ENCODE results near the gene SLFN11.

The SLFN11 gene

GRCh38 chr17:35368081-35368830 is 5.2 kb downstream of the SLFN11 start:
- Histone ChIP-seq H4K8ac (ENCODE audit: low read depth, low read length) (no peak overlapping the region), H2BK12ac (ENCODE audit: low read length) (no peak overlapping the region), H3K4me1 (ENCODE audit: control insufficient read depth in 2 of 2, insufficient read depth in 1 of 2, low read depth in 1 of 2, low read length in 2 of 2) (peaks cover 0 to 4% of the 10 kb centered on the region in 2 donors), H3K23ac (ENCODE audit: low read depth, low read length, poor library complexity) (no peak overlapping the region), H3K14ac (ENCODE audit: low read length) (no peak overlapping the region), H3K27me3 (ENCODE audit: control insufficient read depth in 3 of 3, insufficient read depth in 3 of 3, low read depth in 1 of 3, low read length in 3 of 3) (peaks cover 0 to 45% (median 8%) of the 10 kb centered on the region in 3 experiments), H3K18ac (ENCODE audit: low read length) (no peak overlapping the region), H3K4me2 (ENCODE audit: insufficient read depth, low read length, poor library complexity, severe bottlenecking) (no peak overlapping the region), H3K79me1 (ENCODE audit: low read depth, low read length) (no peaks in the 10 kb centered on the region), H2AFZ (ENCODE audit: low read length) (no peak overlapping the region), H2BK120ac (ENCODE audit: low read depth, low read length) (no peak overlapping the region), H3K4me3 (ENCODE audit: low read length in 2 of 2) (no peak overlapping the region), H3K27ac (replicated peaks; ENCODE audit: low read length) (no peak overlapping the region), H4K91ac (ENCODE audit: low read depth, low read length, poor library complexity) (no peak overlapping the region), H3K9ac (ENCODE audit: low read depth, low read length, poor library complexity) (no peak overlapping the region), H3K9me3 (replicated peaks in 1 of 2; ENCODE audit: control insufficient read depth in 2 of 2, insufficient read depth in 1 of 2, low read depth in 1 of 2, low read length in 2 of 2) (no peaks in the 10 kb centered on the region), H3K4ac (ENCODE audit: low read length) (no peak overlapping the region), H2BK15ac (ENCODE audit: low read length) (no peak overlapping the region), H3K36me3 (replicated peaks in 1 of 2; ENCODE audit: control insufficient read depth in 2 of 2, insufficient read depth in 2 of 2, low read length in 2 of 2) (no peaks in the 10 kb centered on the region), H2AK5ac (ENCODE audit: low read depth, low read length) (no peak overlapping the region), H2BK5ac (ENCODE audit: low read length) (no peak overlapping the region)
- no peak for DNase-seq (ENCODE audit: low spot score)
- WGBS, 2 donors (ENCODE audit: extremely low coverage in 2 of 2, insufficient read length in 2 of 2, insufficient replicate concordance in 1 of 2), result no CpG with 5 or more reads among the region's 4 CpGs

GRCh38 chr17:35361027-35361426 is 12.4 kb downstream of the SLFN11 start:
- H3K36me3 ChIP-seq (replicated peaks in 1 of 2; ENCODE audit: control insufficient read depth in 2 of 2, insufficient read depth in 2 of 2, low read length in 2 of 2), result no peaks in the 10 kb centered on the region
- H3K4me2 ChIP-seq (ENCODE audit: insufficient read depth, low read length, poor library complexity, severe bottlenecking), result no peak overlapping the region
- no peak overlapping the region for H4K8ac ChIP-seq (ENCODE audit: low read depth, low read length)
- H3K79me1 ChIP-seq (ENCODE audit: low read depth, low read length), result no peaks in the 10 kb centered on the region
- no peak overlapping the region for H3K18ac ChIP-seq (ENCODE audit: low read length)
- peaks cover 0 to 25% (median 0%) of the 10 kb centered on the region in 3 experiments for H3K27me3 ChIP-seq (ENCODE audit: control insufficient read depth in 3 of 3, insufficient read depth in 3 of 3, low read depth in 1 of 3, low read length in 3 of 3)
- no peak overlapping the region for H2BK15ac ChIP-seq (ENCODE audit: low read length)
- no peak overlapping the region for H4K91ac ChIP-seq (ENCODE audit: low read depth, low read length, poor library complexity)
- no peak overlapping the region for H2BK5ac ChIP-seq (ENCODE audit: low read length)
- H3K14ac ChIP-seq (ENCODE audit: low read length), result no peak overlapping the region
- H3K9me3 ChIP-seq (replicated peaks in 1 of 2; ENCODE audit: control insufficient read depth in 2 of 2, insufficient read depth in 1 of 2, low read depth in 1 of 2, low read length in 2 of 2), result no peaks in the 10 kb centered on the region
- no peak overlapping the region for H3K27ac ChIP-seq (replicated peaks; ENCODE audit: low read length)
- H3K9ac ChIP-seq (ENCODE audit: low read depth, low read length, poor library complexity), result no peak overlapping the region
- H2AFZ ChIP-seq (ENCODE audit: low read length), result no peak overlapping the region
- no peak for DNase-seq (ENCODE audit: low spot score)
- H3K4me1 ChIP-seq (ENCODE audit: control insufficient read depth in 2 of 2, insufficient read depth in 1 of 2, low read depth in 1 of 2, low read length in 2 of 2), result no peaks in the 10 kb centered on the region
- no peak overlapping the region for H3K4me3 ChIP-seq (ENCODE audit: low read length in 2 of 2)
- H2AK5ac ChIP-seq (ENCODE audit: low read depth, low read length), result no peak overlapping the region
- H3K23ac ChIP-seq (ENCODE audit: low read depth, low read length, poor library complexity), result no peak overlapping the region
- no peak overlapping the region for H3K4ac ChIP-seq (ENCODE audit: low read length)
- H2BK12ac ChIP-seq (ENCODE audit: low read length), result no peak overlapping the region
- WGBS, 2 donors (ENCODE audit: extremely low coverage in 2 of 2, insufficient read length in 2 of 2, insufficient replicate concordance in 1 of 2), result no CpG with 5 or more reads among the region's 1 CpG
- no peak overlapping the region for H2BK120ac ChIP-seq (ENCODE audit: low read depth, low read length)

- Histone ChIP-seq H3K18ac (ENCODE audit: low read length) (no peak overlapping the region), H3K27me3 (ENCODE audit: control insufficient read depth in 3 of 3, insufficient read depth in 3 of 3, low read depth in 1 of 3, low read length in 3 of 3) (peaks cover 0 to 23% (median 0%) of the 10 kb centered on the region in 3 experiments)
Measured at GRCh38 chr17:35359398-35359797, 14.0 kb downstream of the SLFN11 start.

GRCh38 chr17:35352284-35352683 is 21.1 kb downstream of the SLFN11 start:
- no peak overlapping the region for H2BK15ac ChIP-seq (ENCODE audit: low read length)
- H3K18ac ChIP-seq (ENCODE audit: low read length), result no peak overlapping the region
- H3K9ac ChIP-seq (ENCODE audit: low read depth, low read length, poor library complexity), result no peak overlapping the region
- H3K4me2 ChIP-seq (ENCODE audit: insufficient read depth, low read length, poor library complexity, severe bottlenecking), result no peak overlapping the region
- no CpG with 5 or more reads among the region's 6 CpGs for WGBS, 2 donors (ENCODE audit: extremely low coverage in 2 of 2, insufficient read length in 2 of 2, insufficient replicate concordance in 1 of 2)
- H4K8ac ChIP-seq (ENCODE audit: low read depth, low read length), result no peak overlapping the region
- no peaks in the 10 kb centered on the region for H3K4me1 ChIP-seq (ENCODE audit: control insufficient read depth in 2 of 2, insufficient read depth in 1 of 2, low read depth in 1 of 2, low read length in 2 of 2)
- no peaks in the 10 kb centered on the region for H3K79me1 ChIP-seq (ENCODE audit: low read depth, low read length)
- no peak overlapping the region for H2BK12ac ChIP-seq (ENCODE audit: low read length)
- no peak overlapping the region for H3K4ac ChIP-seq (ENCODE audit: low read length)
- H3K4me3 ChIP-seq (ENCODE audit: low read length in 2 of 2), result no peak overlapping the region
- no peak overlapping the region for H3K27ac ChIP-seq (replicated peaks; ENCODE audit: low read length)
- no peak overlapping the region for H3K23ac ChIP-seq (ENCODE audit: low read depth, low read length, poor library complexity)
- H3K36me3 ChIP-seq (replicated peaks in 1 of 2; ENCODE audit: control insufficient read depth in 2 of 2, insufficient read depth in 2 of 2, low read length in 2 of 2), result no peaks in the 10 kb centered on the region
- H2AFZ ChIP-seq (ENCODE audit: low read length), result no peak overlapping the region
- H2BK120ac ChIP-seq (ENCODE audit: low read depth, low read length), result no peak overlapping the region
- no peak for DNase-seq (ENCODE audit: low spot score)
- peaks cover 0 to 21% (median 0%) of the 10 kb centered on the region in 3 experiments for H3K27me3 ChIP-seq (ENCODE audit: control insufficient read depth in 3 of 3, insufficient read depth in 3 of 3, low read depth in 1 of 3, low read length in 3 of 3)
- H2BK5ac ChIP-seq (ENCODE audit: low read length), result no peak overlapping the region
- H3K9me3 ChIP-seq (replicated peaks in 1 of 2; ENCODE audit: control insufficient read depth in 2 of 2, insufficient read depth in 1 of 2, low read depth in 1 of 2, low read length in 2 of 2), result no peaks in the 10 kb centered on the region
- H3K14ac ChIP-seq (ENCODE audit: low read length), result no peak overlapping the region
- H2AK5ac ChIP-seq (ENCODE audit: low read depth, low read length), result no peak overlapping the region
- no peak overlapping the region for H4K91ac ChIP-seq (ENCODE audit: low read depth, low read length, poor library complexity)

More at GRCh38 chr17:35359398-35359797, 14.0 kb downstream of the SLFN11 start:
- Histone ChIP-seq H2BK12ac (ENCODE audit: low read length) (no peak overlapping the region), H3K14ac (ENCODE audit: low read length) (no peak overlapping the region), H3K9ac (ENCODE audit: low read depth, low read length, poor library complexity) (no peak overlapping the region), H2BK120ac (ENCODE audit: low read depth, low read length) (no peak overlapping the region), H3K4ac (ENCODE audit: low read length) (no peak overlapping the region), H2AK5ac (ENCODE audit: low read depth, low read length) (no peak overlapping the region), H3K4me1 (ENCODE audit: control insufficient read depth in 2 of 2, insufficient read depth in 1 of 2, low read depth in 1 of 2, low read length in 2 of 2) (no peaks in the 10 kb centered on the region), H3K4me2 (ENCODE audit: insufficient read depth, low read length, poor library complexity, severe bottlenecking) (no peak overlapping the region), H3K23ac (ENCODE audit: low read depth, low read length, poor library complexity) (no peak overlapping the region), H3K9me3 (replicated peaks in 1 of 2; ENCODE audit: control insufficient read depth in 2 of 2, insufficient read depth in 1 of 2, low read depth in 1 of 2, low read length in 2 of 2) (no peaks in the 10 kb centered on the region), H2BK5ac (ENCODE audit: low read length) (no peak overlapping the region), H2BK15ac (ENCODE audit: low read length) (no peak overlapping the region), H3K27ac (replicated peaks; ENCODE audit: low read length) (no peak overlapping the region), H2AFZ (ENCODE audit: low read length) (no peak overlapping the region), H3K4me3 (ENCODE audit: low read length in 2 of 2) (no peak overlapping the region), H4K91ac (ENCODE audit: low read depth, low read length, poor library complexity) (no peak overlapping the region), H4K8ac (ENCODE audit: low read depth, low read length) (no peak overlapping the region), H3K36me3 (replicated peaks in 1 of 2; ENCODE audit: control insufficient read depth in 2 of 2, insufficient read depth in 2 of 2, low read length in 2 of 2) (no peaks in the 10 kb centered on the region), H3K79me1 (ENCODE audit: low read depth, low read length) (no peaks in the 10 kb centered on the region)
- WGBS, 2 donors (ENCODE audit: extremely low coverage in 2 of 2, insufficient read length in 2 of 2, insufficient replicate concordance in 1 of 2), result no CpG with 5 or more reads among the region's 3 CpGs
- no peak for DNase-seq (ENCODE audit: low spot score)
